Upper lobe of left lung (tissue), 4 donors: Measurements from ENCODE around the gene ORC2.
A peak's percentile ranks its signal among the peaks of the same experiment; 100 is the strongest.
"Not testable (repeated sequence)": the region's sequence is repeated elsewhere in the genome, so short reads cannot be mapped to it uniquely, and the experiment has no call there.

Experiments
- CTCF ChIP-seq, 6 experiments: fragments of 450-650 bp in 4 of 6; fragments of 200-600 bp in 2 of 6; sonication (generic) in 2 of 6; IDR thresholded peaks; one replicate each; pipeline ENCODE4 v1.5.1; 2016 to 2019; ENCODE audit warnings: antibody characterized with exemption in 6 of 6
- EP300 ChIP-seq, 4 donors: sonication (generic); formaldehyde crosslinking; IDR thresholded peaks; one replicate each; pipeline ENCODE4 v1.5.1; 2017; ENCODE audit warnings: antibody characterized with exemption in 4 of 4, control low read depth in 2 of 4
- POLR2A ChIP-seq, 4 donors: fragments of 450-650 bp; IDR thresholded peaks; one replicate each; pipeline ENCODE4 v1.5.1; 2016 to 2017; ENCODE audit warnings: antibody characterized with exemption in 4 of 4, mild to moderate bottlenecking in 2 of 4
- POLR2AphosphoS5 ChIP-seq, 2 donors: sonication (generic); formaldehyde crosslinking; IDR thresholded peaks; one replicate each; pipeline ENCODE4 v1.5.1; 2017; ENCODE audit warnings: antibody characterized with exemption in 2 of 2

- TF ChIP-seq CTCF, EP300, POLR2AphosphoS5 (IDR thresholded peaks at IDR 0.05): not testable (repeated sequence)
- peak in 1 of 4 donors; percentile 7 for TF ChIP-seq POLR2A (IDR thresholded peaks at IDR 0.05)
Observed at GRCh38 chr2:200963918-200964252, 425 bp upstream of the ORC2 start.
